Stomach smooth muscle (tissue), 2 donors: Measurements from ENCODE around the gene SLC12A7.

Source experiments
- H3K27ac ChIP-seq: one replicate; pipeline ENCODE4 v1.7.0; 2013; ENCODE audit warnings: mild to moderate bottlenecking, low read length, inconsistent platforms
- H3K27me3 ChIP-seq, 2 donors: one replicate each; pipeline ENCODE4 v1.7.0; 2013; ENCODE audit warnings: low read length in 2 of 2; ENCODE audit not compliant: insufficient read depth in 2 of 2, control insufficient read depth in 1 of 2
- H3K36me3 ChIP-seq, 2 donors: one replicate each; pipeline ENCODE4 v1.7.0; 2013; ENCODE audit warnings: low read length in 2 of 2; ENCODE audit not compliant: control insufficient read depth in 2 of 2, insufficient read depth in 2 of 2
- H3K4me1 ChIP-seq: one replicate; pipeline ENCODE4 v1.7.0; 2013; ENCODE audit warnings: low read length; ENCODE audit not compliant: control insufficient read depth, insufficient read depth
- H3K4me3 ChIP-seq, 2 donors: one replicate each; pipeline ENCODE4 v1.7.0; 2013; ENCODE audit warnings: low read length in 2 of 2
- H3K9ac ChIP-seq, 2 donors: one replicate each; pipeline ENCODE4 v1.7.0; 2013; ENCODE audit warnings: low read length in 2 of 2, mild to moderate bottlenecking in 1 of 2
- H3K9me3 ChIP-seq, 2 donors: one replicate each; pipeline ENCODE4 v1.7.0; 2013; ENCODE audit warnings: low read length in 2 of 2; ENCODE audit not compliant: control insufficient read depth in 2 of 2
- donor health status: healthy.
- donor health status: Pancreatic carcinoma.

SLC12A7 gene

DNA sequence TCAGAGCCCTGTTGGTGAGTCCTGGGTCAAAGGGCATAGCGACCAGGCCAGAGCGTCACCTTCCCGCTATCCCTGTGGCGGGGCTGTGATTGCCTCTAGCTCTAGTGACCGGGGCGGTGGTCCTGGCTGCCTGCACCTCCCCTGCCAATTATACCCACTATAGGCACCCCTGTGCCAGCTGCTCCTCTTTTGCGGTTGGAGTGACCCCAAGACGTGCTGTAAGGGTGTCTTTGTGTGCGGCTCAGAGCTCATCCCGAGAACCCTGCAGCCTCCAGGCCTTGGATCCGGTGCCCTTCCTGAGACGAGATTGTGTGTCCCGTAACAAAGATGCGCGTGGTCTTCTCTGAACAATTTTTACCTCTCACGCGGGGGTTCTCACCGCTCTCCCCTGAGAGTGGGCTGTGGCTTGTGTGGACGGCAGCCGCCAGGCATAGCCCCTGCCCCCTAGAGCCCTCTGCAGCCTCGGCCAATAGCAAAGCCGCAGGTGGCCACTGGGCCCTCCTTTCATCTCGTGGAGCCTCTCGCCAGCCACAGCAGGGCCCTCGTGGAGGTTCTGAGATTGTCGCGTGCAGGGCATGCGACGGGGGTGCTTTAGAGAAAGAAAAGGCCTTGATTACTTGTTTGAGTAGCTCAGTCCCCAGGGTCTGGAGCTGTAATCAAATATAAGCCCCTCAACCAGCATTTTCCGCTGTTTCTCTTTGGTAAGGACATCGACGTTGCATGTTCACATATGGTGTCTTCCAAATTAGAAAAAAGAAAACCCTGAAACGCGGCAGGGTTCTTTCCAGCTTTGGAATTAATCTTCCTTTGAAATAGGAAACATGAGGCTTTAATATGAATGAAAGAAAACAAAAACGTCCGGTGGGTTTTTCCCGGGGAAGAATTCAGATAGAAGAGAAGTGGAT, 92.6 kb downstream of the SLC12A7 start:
- no peak overlapping the region for H3K27ac ChIP-seq
- H3K36me3 ChIP-seq, result no peaks in the 10 kb centered on the region
- H3K4me1 ChIP-seq, result no peaks in the 10 kb centered on the region
- H3K9ac ChIP-seq, result no peak overlapping the region
- H3K27me3 ChIP-seq, result no peaks in the 10 kb centered on the region
- H3K4me3 ChIP-seq, result no peak overlapping the region
- no peaks in the 10 kb centered on the region for H3K9me3 ChIP-seq

DNA sequence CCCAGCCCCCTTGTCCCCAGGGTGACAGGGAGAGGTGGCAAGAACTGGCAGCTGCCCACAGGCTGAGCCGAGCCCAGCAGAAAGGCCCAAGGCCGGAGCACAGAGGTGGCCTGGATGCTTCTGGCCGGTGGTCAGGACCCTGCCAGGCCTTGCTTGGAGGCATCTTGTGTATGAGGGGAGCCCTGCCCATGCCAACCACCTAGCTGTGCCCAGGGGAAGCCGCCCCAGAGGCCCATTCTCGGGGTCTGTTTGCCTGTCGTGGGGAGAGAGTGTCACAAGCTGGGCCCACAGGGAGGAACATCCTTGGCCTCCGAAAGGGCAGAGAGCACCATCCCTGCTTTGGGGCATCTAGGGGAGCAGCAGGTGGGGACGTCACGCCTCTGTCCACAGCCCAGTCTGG, 93.3 kb downstream of the SLC12A7 start:
- H3K9me3 ChIP-seq, result no peaks in the 10 kb centered on the region
- no peak overlapping the region for H3K4me3 ChIP-seq
- H3K27me3 ChIP-seq, result no peaks in the 10 kb centered on the region
- no peaks in the 10 kb centered on the region for H3K4me1 ChIP-seq
- no peaks in the 10 kb centered on the region for H3K36me3 ChIP-seq
- no peak overlapping the region for H3K9ac ChIP-seq
- no peak overlapping the region for H3K27ac ChIP-seq

DNA sequence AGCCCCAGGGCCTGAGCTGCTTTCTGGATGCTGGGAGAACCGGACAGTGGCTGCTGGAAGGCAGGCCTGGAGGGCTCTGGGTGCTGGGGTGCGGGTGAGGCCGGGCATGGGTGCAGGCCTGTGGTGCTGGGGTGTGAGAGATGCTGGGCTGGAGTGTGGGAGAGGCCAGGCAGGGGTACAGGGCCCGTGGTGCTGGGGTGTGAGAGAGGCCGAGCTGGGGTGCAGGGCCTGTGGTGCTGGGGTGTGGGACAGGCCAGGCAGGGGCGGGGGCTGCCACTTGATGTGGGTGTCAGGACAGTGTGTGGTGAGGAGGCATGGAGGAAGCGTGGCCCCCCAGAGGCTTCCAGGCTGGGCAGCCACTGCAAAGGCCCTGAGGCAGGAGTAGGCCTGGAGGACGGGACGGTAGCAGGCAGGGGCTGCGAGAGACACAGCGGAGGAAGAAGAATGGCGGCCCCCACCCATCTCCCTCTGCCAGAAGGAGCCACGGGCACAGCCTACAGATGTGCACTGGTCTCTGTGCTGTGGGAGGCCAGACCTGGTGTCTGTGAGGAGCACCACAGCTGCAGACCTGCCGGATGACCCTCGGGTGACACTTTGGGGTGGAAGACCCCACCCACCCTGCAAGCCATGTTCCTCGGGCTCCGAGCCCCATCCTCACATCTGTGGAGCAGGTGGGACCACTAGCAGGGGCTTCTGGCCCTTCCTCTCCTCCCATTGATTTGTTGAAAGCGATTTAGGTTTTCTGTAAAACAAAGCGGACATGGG, 94.0 kb downstream of the SLC12A7 start:
- Histone ChIP-seq H3K4me3 (no peak overlapping the region), H3K27ac (no peak overlapping the region)

DNA sequence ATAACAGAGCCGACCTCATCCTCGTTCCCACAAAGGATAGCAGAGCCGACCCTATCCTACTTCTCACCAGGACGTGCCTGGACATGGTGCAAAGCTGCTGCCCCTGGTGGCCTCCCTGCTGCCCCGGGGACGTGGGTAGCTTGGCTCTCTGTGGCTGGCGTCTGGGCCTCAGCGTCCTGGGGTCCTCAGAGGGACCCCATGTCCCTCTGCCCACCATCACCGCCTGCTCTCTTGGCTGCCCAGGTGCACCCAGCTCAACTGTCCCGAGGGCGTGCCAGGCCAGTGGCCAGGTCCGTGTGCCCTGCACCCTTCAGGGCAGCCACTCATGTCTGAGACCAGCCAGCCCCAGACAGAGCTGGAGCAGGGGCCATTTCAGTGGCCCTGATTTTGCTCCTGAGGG, 94.8 kb downstream of the SLC12A7 start:
- Histone ChIP-seq H3K27me3 (no peaks in the 10 kb centered on the region), H3K9ac (no peak overlapping the region), H3K4me3 (no peak overlapping the region), H3K27ac (no peak overlapping the region), H3K4me1 (no peaks in the 10 kb centered on the region), H3K9me3 (no peaks in the 10 kb centered on the region), H3K36me3 (no peaks in the 10 kb centered on the region)

More for the DNA sequence above, 94.0 kb downstream of the SLC12A7 start:
- no peaks in the 10 kb centered on the region for H3K9me3 ChIP-seq
- H3K9ac ChIP-seq, result no peak overlapping the region
- no peaks in the 10 kb centered on the region for H3K36me3 ChIP-seq
- H3K27me3 ChIP-seq, result no peaks in the 10 kb centered on the region
- H3K4me1 ChIP-seq, result no peaks in the 10 kb centered on the region

DNA sequence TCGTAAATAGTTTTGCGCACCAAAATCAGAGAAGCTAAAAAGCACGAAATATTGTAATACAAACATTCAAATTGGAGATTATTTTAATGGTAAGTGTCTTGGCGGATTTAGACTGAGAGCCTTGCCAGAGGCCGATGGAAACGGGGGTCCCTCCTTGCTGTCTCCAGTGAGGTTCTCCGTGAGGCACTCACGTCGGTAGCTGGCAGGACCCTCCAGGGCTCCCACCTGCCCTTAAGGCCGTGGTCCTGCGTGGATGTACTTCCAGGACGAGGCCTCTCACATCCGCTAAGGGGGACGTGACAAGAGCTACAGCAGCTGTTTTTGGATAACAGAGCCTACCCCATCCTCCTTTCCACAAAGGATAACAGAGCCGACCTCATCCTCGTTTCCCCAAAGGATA, 95.4 kb downstream of the SLC12A7 start:
- Histone ChIP-seq H3K27me3 (peaks cover under 1 to 2% of the 10 kb centered on the region in 2 donors), H3K9ac (no peak overlapping the region), H3K4me1 (no peaks in the 10 kb centered on the region), H3K9me3 (no peaks in the 10 kb centered on the region), H3K27ac (no peak overlapping the region), H3K36me3 (no peaks in the 10 kb centered on the region), H3K4me3 (no peak overlapping the region)

DNA sequence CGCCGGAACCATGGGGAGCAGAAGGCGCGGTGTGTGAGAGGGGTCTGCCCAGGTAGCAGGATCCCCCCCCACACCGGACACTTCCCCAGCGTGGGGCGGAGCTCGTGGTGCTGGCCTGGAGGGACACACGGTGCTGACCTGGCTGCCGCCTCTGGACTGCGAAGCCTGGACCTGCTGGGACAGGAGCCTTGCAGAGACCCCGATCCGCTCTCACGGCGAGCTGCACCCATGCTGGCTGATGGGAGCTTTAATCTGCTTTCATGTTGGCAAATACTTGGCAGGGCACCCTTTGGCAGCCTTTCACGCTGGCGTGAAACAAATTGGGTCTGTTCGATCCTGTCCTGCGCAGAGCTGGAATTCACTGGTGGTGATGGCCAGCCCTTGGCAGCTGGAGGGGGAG, 95.8 kb downstream of the SLC12A7 start:
- no peak overlapping the region for H3K27ac ChIP-seq
- H3K4me3 ChIP-seq, result no peak overlapping the region

DNA sequence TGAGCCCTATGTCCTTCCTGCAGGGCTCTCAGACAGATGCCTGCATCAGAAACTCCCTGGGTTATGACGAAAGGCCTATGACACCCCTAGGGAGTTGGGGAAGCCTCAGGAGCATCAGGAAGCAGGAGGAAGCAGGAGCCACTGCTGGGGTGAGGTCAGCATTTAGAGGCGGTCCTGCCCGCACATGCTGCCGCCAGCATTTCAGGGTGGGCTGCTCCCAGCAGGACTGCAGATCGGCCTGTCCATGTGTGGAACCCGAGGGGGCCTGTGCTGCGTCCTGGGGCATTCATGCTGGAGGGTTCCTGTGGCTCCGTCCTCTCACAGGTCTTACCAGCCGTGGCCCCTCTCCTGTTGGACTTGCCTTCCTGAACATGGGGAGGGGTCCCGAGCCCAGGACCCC, 96.4 kb downstream of the SLC12A7 start:
- Histone ChIP-seq H3K9ac (no peak overlapping the region), H3K9me3 (no peaks in the 10 kb centered on the region), H3K27ac (no peak overlapping the region), H3K4me3 (no peak overlapping the region), H3K4me1 (peaks cover under 1% of the 10 kb centered on the region), H3K36me3 (no peaks in the 10 kb centered on the region), H3K27me3 (peaks cover 10% of the 10 kb centered on the region in 2 donors)

More for the DNA sequence above, 95.8 kb downstream of the SLC12A7 start:
- H3K4me1 ChIP-seq, result no peaks in the 10 kb centered on the region
- H3K9ac ChIP-seq, result no peak overlapping the region
- H3K36me3 ChIP-seq, result no peaks in the 10 kb centered on the region
- no peaks in the 10 kb centered on the region for H3K9me3 ChIP-seq
- peaks cover 5 to 6% of the 10 kb centered on the region in 2 donors for H3K27me3 ChIP-seq

DNA sequence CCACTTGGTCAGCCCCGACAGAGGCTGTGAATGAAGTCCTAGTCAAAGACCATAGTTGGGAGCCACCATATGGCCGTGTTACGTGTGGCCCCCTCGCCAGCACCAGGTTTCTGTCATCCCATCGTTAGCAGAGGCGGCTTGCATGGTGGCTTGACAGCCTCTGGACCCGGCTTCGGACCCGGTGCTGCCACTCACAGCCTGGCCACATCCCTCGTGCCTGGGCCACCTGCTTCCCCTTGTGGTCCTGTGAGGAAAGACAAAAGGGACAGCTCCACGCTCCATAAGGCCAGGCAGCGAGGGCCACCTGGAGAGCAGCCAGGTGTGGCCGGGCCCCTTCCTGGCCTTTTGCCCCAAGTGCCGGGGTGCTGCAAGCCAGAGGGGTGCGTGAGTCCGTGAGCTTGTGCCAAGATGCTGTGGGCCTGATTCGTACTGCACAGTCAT, 97.1 kb downstream of the SLC12A7 start:
- Histone ChIP-seq H3K36me3 (no peaks in the 10 kb centered on the region), H3K9ac (no peak overlapping the region), H3K4me3 (no peak overlapping the region), H3K27me3 (peaks cover 16 to 17% of the 10 kb centered on the region in 2 donors), H3K9me3 (no peaks in the 10 kb centered on the region), H3K27ac (no peak overlapping the region), H3K4me1 (peaks cover 4% of the 10 kb centered on the region)

DNA sequence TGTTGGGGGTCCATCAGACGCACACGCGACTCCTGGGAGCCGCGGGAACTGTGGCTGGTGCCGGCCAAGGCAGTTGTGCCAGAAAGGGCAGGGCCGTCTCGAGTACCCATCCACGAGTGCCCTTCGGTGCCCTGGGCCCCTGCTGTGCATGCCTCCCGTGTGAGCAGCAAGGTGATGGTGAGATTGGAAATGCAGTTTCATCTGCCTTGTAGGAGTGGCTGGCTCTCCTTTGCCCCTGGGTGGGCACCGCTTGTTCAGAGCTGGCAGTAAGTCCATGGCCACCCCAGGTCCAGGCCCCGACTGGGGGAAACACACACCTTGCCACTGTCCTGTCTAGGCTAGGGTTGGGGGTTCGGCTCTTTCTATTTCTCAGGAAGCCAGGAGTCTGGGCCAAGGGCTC, 97.5 kb downstream of the SLC12A7 start:
- H3K4me1 ChIP-seq, result peaks cover 8% of the 10 kb centered on the region
- H3K9me3 ChIP-seq, result no peaks in the 10 kb centered on the region
- peaks cover 19 to 22% of the 10 kb centered on the region in 2 donors for H3K27me3 ChIP-seq
- no peak overlapping the region for H3K9ac ChIP-seq
- H3K27ac ChIP-seq, result no peak overlapping the region
- no peak overlapping the region for H3K4me3 ChIP-seq
- H3K36me3 ChIP-seq, result no peaks in the 10 kb centered on the region

DNA sequence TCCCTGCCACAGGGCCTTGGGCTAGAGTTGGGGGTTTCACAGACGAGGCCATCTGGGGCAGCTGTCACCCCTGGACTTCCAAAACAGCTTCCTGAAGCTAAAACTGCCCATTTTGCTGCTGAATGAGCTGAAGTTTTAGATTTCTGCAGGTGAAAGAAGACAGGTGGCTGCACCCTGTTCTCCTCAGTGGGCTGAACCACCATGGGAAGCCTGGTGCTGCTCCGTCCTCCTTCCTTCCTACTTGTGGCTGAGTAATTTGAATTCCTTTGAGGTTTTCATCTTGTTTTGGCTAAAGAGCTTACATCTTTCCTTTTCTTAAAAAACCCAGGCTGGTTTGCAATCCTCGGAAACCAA, 97.9 kb downstream of the SLC12A7 start:
- Histone ChIP-seq H3K27me3 (peaks cover 19 to 25% of the 10 kb centered on the region in 2 donors), H3K4me3 (no peak overlapping the region), H3K36me3 (no peaks in the 10 kb centered on the region), H3K9me3 (no peaks in the 10 kb centered on the region), H3K9ac (no peak overlapping the region), H3K27ac (no peak overlapping the region), H3K4me1 (peaks cover 12% of the 10 kb centered on the region)
